Skeletal muscle satellite cell (primary cell): Measurements from ENCODE around the gene IL18RAP.

Experiments used
- H3K27me3 ChIP-seq: 2 replicates; pipeline ENCODE4 v1.7.0; 2013; ENCODE audit warnings: low read length; ENCODE audit not compliant: control insufficient read depth, insufficient read depth
- H3K36me3 ChIP-seq: 2 replicates; pipeline ENCODE4 v1.7.0; 2013; ENCODE audit warnings: mild to moderate bottlenecking, control low read depth, low read length; ENCODE audit not compliant: insufficient read depth
- H3K4me1 ChIP-seq: 2 replicates; pipeline ENCODE4 v1.7.0; 2013; ENCODE audit warnings: low read length; ENCODE audit not compliant: control insufficient read depth, insufficient read depth
- H3K4me2 ChIP-seq: 2 replicates; pipeline ENCODE4 v1.7.0; 2013; ENCODE audit warnings: mild to moderate bottlenecking, low read length
- H3K4me3 ChIP-seq: 2 replicates; pipeline ENCODE4 v1.7.0; 2013; ENCODE audit warnings: low read length
- H3K9ac ChIP-seq: 2 replicates; pipeline ENCODE4 v1.7.0; 2013; ENCODE audit warnings: mild to moderate bottlenecking, low read depth, low read length, moderate library complexity
- H3K9me3 ChIP-seq: replicated peaks from 2 replicates; pipeline ENCODE4 v1.7.0; 2013; ENCODE audit warnings: mild to moderate bottlenecking, control low read depth, low read length

IL18RAP gene

DNA sequence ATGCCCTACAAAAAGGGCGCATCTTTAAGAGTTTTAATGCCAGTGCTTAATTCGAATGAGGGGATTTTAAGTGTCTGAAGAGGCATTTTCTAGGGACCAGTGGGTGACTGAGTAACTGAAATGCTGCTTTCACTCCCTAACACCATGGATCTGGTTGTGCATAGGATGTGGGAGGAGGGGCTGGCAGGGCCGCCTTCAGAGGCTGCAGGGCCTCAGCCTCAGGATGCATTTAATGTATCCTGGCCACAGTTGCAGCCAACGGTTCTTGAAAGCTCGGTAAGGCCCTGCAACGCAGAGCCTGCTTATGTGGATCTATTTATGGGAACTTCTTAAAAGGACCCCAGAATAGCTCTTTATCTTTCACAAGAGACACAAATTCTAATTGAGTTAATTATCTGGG lies 25.8 kb upstream of the IL18RAP start:
- no peak overlapping the region for H3K9ac ChIP-seq

DNA sequence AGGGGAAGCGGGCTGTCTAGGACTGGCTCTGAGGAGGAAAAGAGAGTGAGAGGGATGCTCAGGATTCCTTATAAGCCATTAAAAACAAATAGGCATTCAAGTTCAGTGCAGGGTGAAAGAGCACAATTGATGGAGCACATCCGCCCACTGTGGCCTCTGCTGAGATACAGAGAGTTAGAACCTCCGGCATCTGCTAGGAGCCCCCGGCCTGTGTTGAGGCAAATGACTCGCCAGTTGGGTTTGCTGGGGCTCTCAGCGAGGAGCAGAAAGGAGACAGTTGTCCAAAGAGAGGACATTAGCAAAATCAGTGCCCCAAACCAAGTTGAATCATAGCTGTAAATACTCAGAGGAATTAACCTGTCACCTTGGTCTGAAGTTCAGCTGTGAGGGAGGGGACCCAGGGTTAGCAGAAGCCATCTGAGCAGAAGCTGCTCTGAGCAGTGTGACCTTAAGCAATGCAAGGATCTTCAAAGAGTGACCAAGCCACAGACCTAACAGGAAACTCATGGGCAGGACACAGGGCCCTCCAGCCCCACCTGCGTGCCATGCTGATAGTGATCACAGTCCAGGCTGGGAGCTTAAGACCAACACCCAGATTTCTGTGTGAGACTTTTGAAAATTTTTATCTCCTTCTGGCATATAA lies 23.3 kb upstream of the IL18RAP start:
- H3K9me3 ChIP-seq = no peaks in the 10 kb centered on the region
- no peak overlapping the region for H3K4me3 ChIP-seq
- H3K27me3 ChIP-seq = peaks cover 6% of the 10 kb centered on the region
- H3K9ac ChIP-seq = no peak overlapping the region
- H3K4me1 ChIP-seq = no peaks in the 10 kb centered on the region
- no peak overlapping the region for H3K4me2 ChIP-seq
- no peaks in the 10 kb centered on the region for H3K36me3 ChIP-seq

More for the DNA sequence above, 25.8 kb upstream of the IL18RAP start:
- Histone ChIP-seq H3K36me3 (no peaks in the 10 kb centered on the region), H3K4me3 (no peak overlapping the region), H3K9me3 (no peaks in the 10 kb centered on the region), H3K4me2 (no peak overlapping the region), H3K27me3 (peaks cover 13% of the 10 kb centered on the region), H3K4me1 (no peaks in the 10 kb centered on the region)

DNA sequence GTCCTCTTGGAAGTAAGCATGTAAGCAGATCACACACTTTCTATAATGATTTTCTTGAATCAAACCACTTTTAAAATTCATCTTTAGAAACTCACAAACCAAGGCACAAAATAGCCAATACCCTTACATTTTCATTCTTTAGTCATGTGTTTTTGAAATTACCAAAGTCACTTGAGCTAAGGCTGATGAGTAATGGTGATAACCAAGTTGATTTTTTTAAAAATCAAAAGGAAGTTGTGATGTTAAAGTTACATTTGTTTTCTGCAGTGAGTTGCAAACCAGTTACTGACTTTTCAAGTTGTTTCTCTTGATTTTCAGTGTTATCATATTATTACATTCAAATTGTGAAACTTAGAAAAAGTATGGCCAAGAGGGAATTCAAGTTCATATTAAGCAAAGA lies 21.5 kb upstream of the IL18RAP start:
- H3K9ac ChIP-seq = no peak overlapping the region
- no peaks in the 10 kb centered on the region for H3K9me3 ChIP-seq
- H3K4me1 ChIP-seq = no peaks in the 10 kb centered on the region
- H3K27me3 ChIP-seq = peaks cover 6% of the 10 kb centered on the region
- no peak overlapping the region for H3K4me2 ChIP-seq
- H3K36me3 ChIP-seq = no peaks in the 10 kb centered on the region
- no peak overlapping the region for H3K4me3 ChIP-seq

DNA sequence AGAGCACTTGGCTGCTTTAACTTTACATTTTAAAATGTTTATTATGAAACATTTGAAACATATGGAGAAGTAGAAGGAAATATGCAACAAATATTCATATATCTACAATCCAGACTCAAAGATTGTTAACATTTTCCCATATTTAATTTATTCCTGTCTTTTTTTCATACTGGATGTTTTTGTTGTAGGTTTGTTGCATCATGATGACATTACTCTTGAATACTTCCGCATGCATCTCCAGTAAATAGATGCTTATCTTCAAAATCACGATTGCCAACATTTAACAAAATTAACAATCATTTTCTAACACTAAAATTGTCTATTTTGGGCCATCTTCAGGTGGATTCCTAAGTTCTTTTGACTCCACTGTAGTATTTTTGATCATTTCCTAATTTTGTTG lies 21.1 kb upstream of the IL18RAP start:
- Histone ChIP-seq H3K36me3 (no peaks in the 10 kb centered on the region), H3K4me3 (no peak overlapping the region), H3K27me3 (peaks cover 6% of the 10 kb centered on the region)

DNA sequence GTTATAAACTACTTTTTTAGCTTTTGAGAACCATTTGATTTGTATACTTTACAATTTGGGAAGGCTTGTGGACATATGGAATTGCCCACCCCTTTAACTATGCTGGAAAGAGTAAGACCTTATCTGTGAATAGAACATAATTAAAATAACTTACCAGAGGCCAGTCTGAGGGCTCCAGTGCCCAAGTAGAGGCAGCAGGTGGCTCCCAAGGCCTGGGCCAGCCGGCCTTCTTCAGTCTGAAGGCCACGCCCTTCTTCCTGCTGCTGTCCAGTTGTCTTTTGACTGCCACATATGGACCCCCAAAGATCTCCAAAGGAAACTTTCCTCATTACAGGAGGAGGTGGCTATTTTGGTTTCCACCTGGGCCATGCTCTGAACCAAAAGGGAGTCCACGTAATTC lies 12.0 kb upstream of the IL18RAP start:
- H3K4me1 ChIP-seq = no peaks in the 10 kb centered on the region
- H3K9me3 ChIP-seq = no peaks in the 10 kb centered on the region
- no peaks in the 10 kb centered on the region for H3K36me3 ChIP-seq
- no peak overlapping the region for H3K4me2 ChIP-seq
- H3K27me3 ChIP-seq = peaks cover 7% of the 10 kb centered on the region
- no peak overlapping the region for H3K9ac ChIP-seq
- H3K4me3 ChIP-seq = no peak overlapping the region

More for the DNA sequence above, 21.1 kb upstream of the IL18RAP start:
- no peak overlapping the region for H3K9ac ChIP-seq
- no peaks in the 10 kb centered on the region for H3K4me1 ChIP-seq
- no peaks in the 10 kb centered on the region for H3K9me3 ChIP-seq
- H3K4me2 ChIP-seq = no peak overlapping the region

DNA sequence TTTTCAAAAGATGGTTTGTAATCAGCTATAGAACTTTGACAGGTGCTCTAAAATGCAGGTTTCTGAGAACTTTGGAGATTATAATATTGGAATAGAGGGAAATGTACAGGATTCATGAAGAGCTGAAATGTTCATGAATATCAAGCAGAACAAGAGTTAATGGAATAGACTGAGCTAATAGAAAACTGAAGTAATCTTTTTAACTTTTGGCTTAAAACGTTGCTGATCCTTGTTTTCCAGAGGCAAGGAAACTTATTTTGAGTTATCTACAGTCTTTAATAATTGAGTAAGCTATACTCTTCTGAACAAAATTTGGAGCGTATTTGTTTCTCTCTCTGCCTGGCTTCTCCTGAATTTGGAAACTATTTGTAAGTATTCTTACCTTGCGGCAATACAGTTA lies 10.8 kb upstream of the IL18RAP start:
- H3K4me2 ChIP-seq = no peak overlapping the region
- H3K4me1 ChIP-seq = no peaks in the 10 kb centered on the region
- H3K36me3 ChIP-seq = no peaks in the 10 kb centered on the region
- no peaks in the 10 kb centered on the region for H3K9me3 ChIP-seq
- peaks cover 7% of the 10 kb centered on the region for H3K27me3 ChIP-seq
- no peak overlapping the region for H3K9ac ChIP-seq
- no peak overlapping the region for H3K4me3 ChIP-seq

DNA sequence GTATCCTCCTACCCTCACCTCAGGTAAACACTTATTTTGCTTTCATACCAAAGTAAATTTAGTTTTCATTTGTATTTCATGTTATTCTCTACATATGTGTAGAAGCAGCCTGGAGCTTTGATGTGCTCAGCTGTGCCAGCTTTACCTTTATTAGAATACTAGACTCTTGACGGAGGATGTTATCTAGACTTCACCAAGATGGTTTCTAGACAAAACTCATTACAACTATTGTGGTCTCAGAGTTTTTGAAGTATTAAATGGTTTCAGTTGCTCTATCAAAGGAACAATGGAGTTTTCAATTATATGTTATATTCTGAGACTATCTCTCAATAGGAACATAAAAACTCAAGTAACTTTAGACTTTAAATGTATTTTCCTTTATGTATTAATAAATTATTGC lies 5.0 kb upstream of the IL18RAP start:
- no peak overlapping the region for H3K9ac ChIP-seq
- no peak overlapping the region for H3K4me2 ChIP-seq
- H3K9me3 ChIP-seq = no peaks in the 10 kb centered on the region
- no peaks in the 10 kb centered on the region for H3K4me1 ChIP-seq
- peaks cover 40% of the 10 kb centered on the region for H3K27me3 ChIP-seq
- H3K4me3 ChIP-seq = no peak overlapping the region
- no peaks in the 10 kb centered on the region for H3K36me3 ChIP-seq

DNA sequence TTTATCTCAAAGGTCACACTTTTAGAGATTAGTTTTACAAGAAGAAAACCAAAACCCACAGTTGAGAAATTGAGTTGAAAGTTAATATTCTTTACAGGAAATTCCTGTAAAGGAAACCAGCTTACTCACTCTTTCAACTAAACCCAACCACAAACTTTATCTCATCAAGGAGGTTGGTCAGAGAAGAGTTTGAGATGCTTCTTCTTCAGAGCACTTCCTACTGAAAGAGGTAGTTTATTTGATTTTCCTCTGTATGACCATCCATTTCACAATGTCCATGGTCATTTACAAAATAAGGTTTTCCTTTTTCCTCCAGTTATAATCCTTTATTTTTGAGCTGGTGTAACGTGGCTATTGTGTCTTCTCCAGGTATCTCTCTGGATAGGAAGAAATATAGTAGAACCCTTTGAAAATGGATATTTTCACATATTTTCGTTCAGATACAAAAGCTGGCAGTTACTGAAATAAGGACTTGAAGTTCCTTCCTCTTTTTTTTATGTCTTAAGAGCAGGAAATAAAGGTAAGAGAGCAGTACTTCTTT lies 4.5 kb upstream of the IL18RAP start:
- Histone ChIP-seq H3K4me3 (no peak overlapping the region), H3K4me2 (no peak overlapping the region), H3K9ac (no peak overlapping the region), H3K4me1 (no peaks in the 10 kb centered on the region), H3K9me3 (no peaks in the 10 kb centered on the region), H3K36me3 (no peaks in the 10 kb centered on the region), H3K27me3 (peaks cover 39% of the 10 kb centered on the region)

DNA sequence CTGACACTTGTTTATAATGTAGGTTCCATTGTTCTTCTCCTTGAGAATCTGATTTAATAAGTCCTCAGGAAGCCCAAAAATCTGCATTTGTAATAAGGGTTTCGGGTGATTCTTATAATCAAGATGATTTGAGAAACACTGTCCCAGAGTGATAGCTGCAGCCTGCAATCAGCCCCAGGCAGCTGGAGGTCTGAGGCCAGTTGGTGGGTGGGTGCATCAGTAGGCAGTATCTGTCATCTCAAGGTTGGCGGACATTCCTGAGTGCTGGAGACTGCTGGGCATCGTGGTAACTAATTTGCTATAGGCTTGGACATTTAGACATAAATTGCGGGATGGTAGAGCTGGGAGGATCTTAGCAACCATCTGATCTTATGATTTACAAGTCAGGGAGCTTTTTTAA lies 2.7 kb upstream of the IL18RAP start:
- no peaks in the 10 kb centered on the region for H3K9me3 ChIP-seq
- no peak overlapping the region for H3K4me3 ChIP-seq
- no peak overlapping the region for H3K9ac ChIP-seq
- no peaks in the 10 kb centered on the region for H3K36me3 ChIP-seq
- no peak overlapping the region for H3K4me2 ChIP-seq
- no peaks in the 10 kb centered on the region for H3K4me1 ChIP-seq
- peaks cover 46% of the 10 kb centered on the region for H3K27me3 ChIP-seq

DNA sequence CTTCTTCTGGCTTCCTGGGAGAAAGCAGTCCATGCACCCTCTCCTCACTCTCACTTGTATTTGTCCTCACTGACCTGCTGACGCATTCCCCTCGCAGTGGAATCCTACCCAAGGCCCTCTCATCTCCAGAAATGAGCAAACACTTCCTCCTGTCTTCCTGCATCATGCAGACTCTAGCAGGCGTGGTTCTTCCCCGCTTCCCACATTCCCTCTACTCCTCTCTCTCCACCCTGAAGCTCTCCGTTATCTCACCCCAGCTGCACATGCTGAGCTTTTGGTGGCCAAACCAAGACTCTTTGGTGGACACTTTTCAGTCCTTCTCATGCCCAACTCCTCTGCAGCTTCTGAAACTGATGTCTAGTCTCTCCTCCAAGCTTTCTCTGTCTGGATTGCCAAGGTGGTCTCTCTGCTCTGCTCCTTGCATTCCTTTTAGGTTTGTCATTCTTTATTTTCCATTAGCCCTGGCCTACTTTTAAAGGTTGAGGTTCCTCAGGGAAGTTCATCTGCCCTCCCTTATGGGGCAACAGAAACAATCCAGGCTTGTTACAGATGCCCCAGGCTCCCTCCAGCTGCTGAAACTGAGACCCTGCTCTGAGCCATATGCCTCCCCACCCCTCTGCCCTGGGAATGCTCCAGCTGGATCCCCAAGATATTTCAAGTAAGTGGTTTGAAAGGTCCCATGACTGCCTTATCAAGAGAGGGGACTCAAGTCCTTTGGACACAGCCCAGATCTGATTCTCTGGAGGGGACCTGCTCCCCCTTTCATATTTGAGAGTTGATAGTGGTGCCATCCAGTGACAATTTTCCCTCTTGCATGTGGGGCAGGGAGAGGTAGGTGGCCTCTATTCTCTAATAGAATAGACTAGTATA lies 835 bp upstream of the IL18RAP start:
- Histone ChIP-seq H3K4me1 (no peaks in the 10 kb centered on the region), H3K4me3 (no peak overlapping the region), H3K4me2 (no peak overlapping the region), H3K9me3 (no peaks in the 10 kb centered on the region), H3K36me3 (no peaks in the 10 kb centered on the region), H3K9ac (no peak overlapping the region), H3K27me3 (peaks cover 50% of the 10 kb centered on the region)

DNA sequence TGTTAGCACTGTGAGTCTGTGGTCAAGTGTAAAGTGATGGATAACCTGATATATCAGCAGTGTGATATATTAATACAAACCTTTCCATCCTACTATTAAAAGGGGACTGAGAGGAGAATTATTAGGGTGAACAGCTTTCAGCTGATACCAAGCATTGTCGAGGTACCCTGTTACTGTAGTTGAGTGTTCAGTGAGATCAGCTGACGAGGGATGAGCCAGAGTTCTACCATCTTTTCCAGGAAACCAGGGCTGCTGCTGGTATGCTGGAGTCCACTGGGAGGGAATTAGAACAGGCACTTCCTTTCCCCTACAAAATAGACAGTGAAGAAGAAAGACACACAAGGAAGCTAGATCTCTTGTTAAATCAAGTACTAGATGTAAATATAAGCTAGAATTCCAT lies 408 bp downstream of the IL18RAP start:
- no peak overlapping the region for H3K9ac ChIP-seq
- no peaks in the 10 kb centered on the region for H3K4me1 ChIP-seq
- peaks cover 50% of the 10 kb centered on the region for H3K27me3 ChIP-seq
- H3K4me3 ChIP-seq = no peak overlapping the region
- H3K4me2 ChIP-seq = no peak overlapping the region
- no peaks in the 10 kb centered on the region for H3K36me3 ChIP-seq
- no peaks in the 10 kb centered on the region for H3K9me3 ChIP-seq
